Measurements from ENCODE around the gene DSCAML1. TPM values are rescaled to one million over a fixed set of nuclear protein-coding genes. Genes with fewer than 3 reads are reported as not detected.

DSCAML1 gene
- total and polyA plus RNA-seq, 2 of the 8 experiments (the other 6 are each of a cell fraction or from before 2014, with no cell fraction given) = 0.19 to 0.24 TPM

DNA sequence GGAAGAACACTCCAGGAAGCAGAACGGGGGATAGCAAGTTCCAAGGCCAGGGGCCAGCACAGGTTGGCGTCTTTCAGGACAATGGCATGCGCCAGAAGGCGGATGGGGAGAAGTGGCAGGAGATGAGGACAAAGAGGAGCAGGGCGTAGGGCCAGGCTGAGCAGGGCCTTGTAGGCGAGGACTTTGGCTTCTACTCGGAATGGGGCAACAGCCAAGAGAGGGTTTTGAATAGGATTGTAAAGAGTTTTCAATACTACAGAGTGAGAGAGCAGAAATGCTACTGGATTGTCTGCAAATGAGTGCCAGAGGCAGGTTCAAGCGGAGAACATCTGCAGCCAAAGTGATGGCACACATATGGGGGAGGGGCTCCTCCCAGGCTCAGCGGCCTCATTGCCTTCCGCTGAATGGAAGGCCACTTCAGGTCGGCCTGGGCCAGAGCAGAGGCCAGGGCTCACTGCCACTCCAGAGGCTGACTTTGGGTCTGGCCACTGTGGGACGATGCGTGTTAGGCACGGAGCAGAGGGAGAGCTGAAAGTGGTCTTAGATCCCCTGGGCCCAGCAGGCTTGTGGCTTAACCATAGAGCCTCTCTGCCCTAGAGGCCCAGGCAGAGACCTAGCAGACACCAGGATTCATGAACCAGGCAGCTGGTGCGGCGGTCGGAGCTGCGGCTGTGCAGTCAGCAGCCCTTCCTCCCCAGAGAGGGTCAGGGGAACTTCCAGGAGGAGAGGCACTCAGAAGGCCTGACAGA is 118.2 kb downstream of the DSCAML1 start (continued):
- TF ChIP-seq SUZ12 (IDR thresholded peaks at IDR 0.05; ENCODE audit: low read length) (no peak), SP2 (IDR thresholded peaks at IDR 0.05; ENCODE audit: low read length) (no peak), YY1 (IDR thresholded peaks at IDR 0.05; ENCODE audit: low read depth, low read length) (no peak), CHD7 (IDR thresholded peaks at IDR 0.05; ENCODE audit: insufficient replicate concordance, low read length) (no peak), SIRT6 (IDR thresholded peaks at IDR 0.05; ENCODE audit: low read length) (no peak), SRF (IDR thresholded peaks at IDR 0.05; ENCODE audit: low read depth, low read length) (no peak), ZNF274 (IDR thresholded peaks at IDR 0.05; ENCODE audit: borderline replicate concordance, extremely low read depth, low read length) (no peak), CREB1 (IDR thresholded peaks at IDR 0.05) (no peak), KDM1A (IDR thresholded peaks at IDR 0.05; ENCODE audit: borderline replicate concordance, low read length) (no peak)
- TF ChIP-seq, protein P1, sequence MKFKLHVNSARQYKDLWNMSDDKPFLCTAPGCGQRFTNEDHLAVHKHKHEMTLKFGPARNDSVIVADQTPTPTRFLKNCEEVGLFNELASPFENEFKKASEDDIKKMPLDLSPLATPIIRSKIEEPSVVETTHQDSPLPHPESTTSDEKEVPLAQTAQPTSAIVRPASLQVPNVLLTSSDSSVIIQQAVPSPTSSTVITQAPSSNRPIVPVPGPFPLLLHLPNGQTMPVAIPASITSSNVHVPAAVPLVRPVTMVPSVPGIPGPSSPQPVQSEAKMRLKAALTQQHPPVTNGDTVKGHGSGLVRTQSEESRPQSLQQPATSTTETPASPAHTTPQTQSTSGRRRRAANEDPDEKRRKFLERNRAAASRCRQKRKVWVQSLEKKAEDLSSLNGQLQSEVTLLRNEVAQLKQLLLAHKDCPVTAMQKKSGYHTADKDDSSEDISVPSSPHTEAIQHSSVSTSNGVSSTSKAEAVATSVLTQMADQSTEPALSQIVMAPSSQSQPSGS (IDR thresholded peaks at IDR 0.05; ENCODE audit: low read length) = no peak

Measured in H1 (cell line).